Measurements from ENCODE around the gene ADGRV1.
A peak's percentile ranks its signal among the peaks of the same experiment; 100 is the strongest.
"Not testable (repeated sequence)": the region's sequence is repeated elsewhere in the genome, so short reads cannot be mapped to it uniquely, and the experiment has no call there.

ADGRV1 gene

GRCh38 chr5:90553711-90554110 is 4.9 kb upstream of the ADGRV1 start:
- no peak for DNase-seq

GRCh38 chr5:90554358-90555006 is 4.1 kb upstream of the ADGRV1 start:
- no peak for DNase-seq

- no peak for DNase-seq
Measured at GRCh38 chr5:90555666-90556065, 2.9 kb upstream of the ADGRV1 start.

- no peak for DNase-seq
Measured at GRCh38 chr5:90557391-90557790, 1.2 kb upstream of the ADGRV1 start.

GRCh38 chr5:90557871-90558270 is 726 bp upstream of the ADGRV1 start:
- no peak for DNase-seq

- DNase-seq = no peak
Measured at GRCh38 chr5:90560771-90561170, 2.2 kb downstream of the ADGRV1 start.

GRCh38 chr5:90561766-90562165 is 3.2 kb downstream of the ADGRV1 start:
- DNase-seq = no peak

GRCh38 chr5:90562341-90562740 is 3.7 kb downstream of the ADGRV1 start:
- peak; percentile 74 for DNase-seq

- DNase-seq = peak; percentile 84
Measured at GRCh38 chr5:90563108-90563507, 4.5 kb downstream of the ADGRV1 start.

- no peak for DNase-seq
Measured at GRCh38 chr5:90565491-90565890, 6.9 kb downstream of the ADGRV1 start.

- no peak for DNase-seq
Measured at GRCh38 chr5:90569084-90569483, 10.5 kb downstream of the ADGRV1 start.

GRCh38 chr5:90570034-90570433 is 11.4 kb downstream of the ADGRV1 start:
- no peak for DNase-seq

GRCh38 chr5:90571147-90571773 is 12.7 kb downstream of the ADGRV1 start:
- no peak for DNase-seq

GRCh38 chr5:90575712-90576111 is 17.1 kb downstream of the ADGRV1 start:
- no peak for DNase-seq

GRCh38 chr5:90576566-90576965 is 18.0 kb downstream of the ADGRV1 start:
- DNase-seq = not testable (repeated sequence)

- DNase-seq = not testable (repeated sequence)
Measured at GRCh38 chr5:90579905-90580304, 21.3 kb downstream of the ADGRV1 start.

- no peak for DNase-seq
Measured at GRCh38 chr5:90581956-90582355, 23.4 kb downstream of the ADGRV1 start.

- no peak for DNase-seq
Measured at GRCh38 chr5:90585337-90585986, 26.9 kb downstream of the ADGRV1 start.

- DNase-seq = no peak
Measured at GRCh38 chr5:90586469-90586868, 27.9 kb downstream of the ADGRV1 start.

GRCh38 chr5:90590170-90590569 is 31.6 kb downstream of the ADGRV1 start:
- no peak for DNase-seq

- DNase-seq = not testable (repeated sequence)
Measured at GRCh38 chr5:90593083-90593482, 34.5 kb downstream of the ADGRV1 start.

GRCh38 chr5:90595766-90596165 is 37.2 kb downstream of the ADGRV1 start:
- DNase-seq = not testable (repeated sequence)

- DNase-seq = peak; percentile 86
Measured at GRCh38 chr5:90598293-90598692, 39.7 kb downstream of the ADGRV1 start.

- not testable (repeated sequence) for DNase-seq
Measured at GRCh38 chr5:90600307-90600706, 41.7 kb downstream of the ADGRV1 start.
